H9 (cell line): ENCODE results near the gene BBS12. TPM values are rescaled to one million over a fixed set of nuclear protein-coding genes. Genes with fewer than 3 reads are reported as not detected.

ENCODE experiments used
- DNase-seq: peaks from one replicate; pipeline ENCODE4 v3.0.0-alpha.2; 2017
- H2AFZ ChIP-seq: one replicate; pipeline ENCODE4 v1.6.1; 2013; ENCODE audit warnings: mild to moderate bottlenecking, low read length, control low read depth, moderate library complexity
- H2AK5ac ChIP-seq: 2 replicates; pipeline ENCODE4 v1.6.1; 2013; ENCODE audit warnings: low read length, control low read depth, mixed read lengths; ENCODE audit not compliant: insufficient read length
- H2BK120ac ChIP-seq: one replicate; pipeline ENCODE4 v1.6.1; 2013; ENCODE audit warnings: low read depth, mild to moderate bottlenecking, low read length, control low read depth, inconsistent platforms; ENCODE audit not compliant: poor library complexity, severe bottlenecking
- H2BK12ac ChIP-seq: 2 replicates; pipeline ENCODE4 v1.6.1; 2013; ENCODE audit warnings: low read length, control low read depth, mixed read lengths, low read depth; ENCODE audit not compliant: insufficient read length
- H2BK15ac ChIP-seq: 2 replicates; pipeline ENCODE4 v1.6.1; 2013; ENCODE audit warnings: low read depth, low read length, control low read depth
- H2BK20ac ChIP-seq: one replicate; pipeline ENCODE4 v1.6.1; 2013; ENCODE audit warnings: low read depth, mild to moderate bottlenecking, low read length, control low read depth, inconsistent platforms; ENCODE audit not compliant: poor library complexity, severe bottlenecking
- H2BK5ac ChIP-seq: 2 replicates; pipeline ENCODE4 v1.6.1; 2013; ENCODE audit warnings: low read length, control low read depth, mixed read lengths; ENCODE audit not compliant: insufficient read length
- H3K14ac ChIP-seq: 2 replicates; pipeline ENCODE4 v1.6.1; 2013; ENCODE audit warnings: low read length, control low read depth; ENCODE audit not compliant: insufficient read depth
- H3K18ac ChIP-seq: 2 replicates; pipeline ENCODE4 v1.6.1; 2013; ENCODE audit warnings: low read depth, mild to moderate bottlenecking, mixed read lengths, low read length, control low read depth; ENCODE audit not compliant: insufficient read length
- H3K23ac ChIP-seq: 2 replicates; pipeline ENCODE4 v1.6.1; 2013; ENCODE audit warnings: low read length, control low read depth, mixed read lengths, low read depth; ENCODE audit not compliant: insufficient read length
- H3K23me2 ChIP-seq: 2 replicates; pipeline ENCODE4 v1.6.1; 2013; ENCODE audit warnings: low read depth, mild to moderate bottlenecking, mixed read lengths, low read length, control low read depth; ENCODE audit not compliant: insufficient read length, poor library complexity, severe bottlenecking
- H3K27ac ChIP-seq: 2 replicates; pipeline ENCODE4 v1.5.1; 2013; ENCODE audit warnings: low read length, control low read depth, mixed read lengths, low read depth; ENCODE audit not compliant: insufficient read length
- H3K27me3 ChIP-seq: 2 replicates; pipeline ENCODE4 v1.6.1; 2013; ENCODE audit warnings: low read length, control low read depth, inconsistent platforms; ENCODE audit not compliant: insufficient read depth
- H3K4ac ChIP-seq: 2 replicates; pipeline ENCODE4 v1.6.1; 2013; ENCODE audit warnings: low read depth, mild to moderate bottlenecking, control low read depth, inconsistent platforms, low read length, moderate library complexity
- H3K4me1 ChIP-seq: 2 replicates; pipeline ENCODE4 v1.6.1; 2013; ENCODE audit warnings: low read length, control low read depth, inconsistent platforms; ENCODE audit not compliant: insufficient read depth
- H3K4me2 ChIP-seq: 2 replicates; pipeline ENCODE4 v1.6.1; 2013; ENCODE audit warnings: low read length, control low read depth, mixed read lengths; ENCODE audit not compliant: insufficient read length, insufficient read depth
- H3K56ac ChIP-seq: 2 replicates; pipeline ENCODE4 v1.6.1; 2013; ENCODE audit warnings: low read depth, mild to moderate bottlenecking, mixed read lengths, low read length, control low read depth; ENCODE audit not compliant: insufficient read length
- H3K79me1 ChIP-seq: 2 replicates; pipeline ENCODE4 v1.6.1; 2013; ENCODE audit warnings: low read depth, mild to moderate bottlenecking, moderate library complexity, low read length, control low read depth, inconsistent platforms; ENCODE audit not compliant: insufficient read depth, poor library complexity, severe bottlenecking
- H3K79me2 ChIP-seq: 2 replicates; pipeline ENCODE4 v1.6.1; 2013; ENCODE audit warnings: low read length, control low read depth, inconsistent platforms; ENCODE audit not compliant: insufficient read depth
- H3K9ac ChIP-seq: 2 replicates; pipeline ENCODE4 v1.6.1; 2013; ENCODE audit warnings: low read length, control low read depth, mixed read lengths; ENCODE audit not compliant: insufficient read length; ENCODE audit errors: extremely low read depth
- H3K9me3 ChIP-seq: one replicate; pipeline ENCODE4 v1.6.1; 2013; ENCODE audit warnings: low read depth, low read length, inconsistent platforms; ENCODE audit not compliant: control insufficient read depth
- H3T11ph ChIP-seq: one replicate; pipeline ENCODE4 v1.6.1; 2013; ENCODE audit warnings: mild to moderate bottlenecking, low read length, control low read depth, inconsistent platforms
- H4K20me1 ChIP-seq: one replicate; pipeline ENCODE4 v1.6.1; 2013; ENCODE audit not compliant: control insufficient read depth, insufficient read length, insufficient read depth
- H4K5ac ChIP-seq: 2 replicates; pipeline ENCODE4 v1.6.1; 2013; ENCODE audit warnings: low read depth, mild to moderate bottlenecking, mixed read lengths, low read length, control low read depth; ENCODE audit not compliant: insufficient read length
- H4K8ac ChIP-seq: replicated peaks from 2 replicates; pipeline ENCODE4 v1.6.1; 2013; ENCODE audit warnings: low read length, control low read depth, mixed read lengths, low read depth; ENCODE audit not compliant: insufficient read length
- H4K91ac ChIP-seq: 2 replicates; pipeline ENCODE4 v1.6.1; 2013; ENCODE audit warnings: low read depth, mild to moderate bottlenecking, moderate library complexity, mixed read lengths, low read length, control low read depth; ENCODE audit not compliant: insufficient read length
- H3K27ac Mint-ChIP-seq, 3 experiments: 2 replicates in 2 of 3; 3 replicates in 1 of 3; pipeline ENCODE4 v1.8.0; 2020 to 2021; ENCODE audit warnings: mixed read lengths in 3 of 3, mild to moderate bottlenecking in 1 of 3, moderate library complexity in 1 of 3
- H3K27me3 Mint-ChIP-seq: 2 replicates; pipeline ENCODE4 v1.8.0; 2021; ENCODE audit warnings: low read depth, mild to moderate bottlenecking, moderate library complexity, mixed read lengths
- H3K36me3 Mint-ChIP-seq, 3 experiments: 2 replicates in 2 of 3; 3 replicates in 1 of 3; pipeline ENCODE4 v1.8.0; 2020 to 2021; ENCODE audit warnings: low read depth in 3 of 3, mixed read lengths in 3 of 3; ENCODE audit not compliant: insufficient read depth in 1 of 3
- H3K4me1 Mint-ChIP-seq, 2 experiments: 2 replicates each; pipeline ENCODE4 v1.8.0; 2020; ENCODE audit warnings: mixed read lengths in 2 of 2
- H3K4me3 Mint-ChIP-seq, 2 experiments: 2 replicates in 1 of 2; 3 replicates in 1 of 2; pipeline ENCODE4 v1.8.0; 2020 to 2021; ENCODE audit warnings: mild to moderate bottlenecking in 2 of 2, mixed read lengths in 2 of 2, moderate library complexity in 1 of 2
- H3K9me3 Mint-ChIP-seq, 2 experiments: 2 replicates in 1 of 2; 3 replicates in 1 of 2; pipeline ENCODE4 v1.8.0; 2020; ENCODE audit warnings: mild to moderate bottlenecking in 2 of 2, mixed read lengths in 2 of 2, moderate library complexity in 1 of 2
- CTCF ChIP-seq: fragments of 200-600 bp; sonication (generic); conservative IDR thresholded peaks from 3 replicates; pipeline ENCODE4 v1.8.0; 2021; ENCODE audit warnings: antibody characterized with exemption, mild to moderate bottlenecking
- WGBS: extraction: QIAGEN DNeasy Blood & Tissue Kit; methylation state at CpG from one replicate; pipeline ENCODE4 v1.1.7; 2013; ENCODE audit warnings: missing lambda C conversion rate, low lambda C conversion rate, mixed read lengths; ENCODE audit not compliant: insufficient read length; ENCODE audit errors: extremely low coverage; 5-methylcytosine and 5-hydroxymethylcytosine counted together
- total RNA-seq: library from RNA; stranded (reverse); gene quantifications from 2 replicates; pipeline ENCODE4 v1.2.1, GENCODE V29; 2021

BBS12 gene
- total RNA-seq, 1 experiment from 2014 or later: 1.2 TPM

GRCh38 chr4:122762520-122762919, 30.0 kb downstream of the BBS12 start:
- no peaks in the 10 kb centered on the region for H3K79me1 ChIP-seq
- H3K9me3 Mint-ChIP-seq: no peaks in the 10 kb centered on the region

More at GRCh38 chr4:122762520-122762919, 30.0 kb downstream of the BBS12 start:
- Histone ChIP-seq H2BK5ac (no peak overlapping the region), H2BK120ac (no peak overlapping the region), H3K4me1 (peaks cover 3% of the 10 kb centered on the region; the same call in 1 of the 2 replicates), H2AFZ (no peak overlapping the region), H3K4ac (no peak overlapping the region), H3T11ph (no peak overlapping the region), H4K5ac (no peak overlapping the region), H3K56ac (no peak overlapping the region), H2BK20ac (no peak overlapping the region), H3K14ac (no peak overlapping the region), H4K91ac (no peak overlapping the region), H2BK15ac (no peak overlapping the region), H4K20me1 (no peaks in the 10 kb centered on the region), H2AK5ac (no peak overlapping the region), H3K79me2 (no peaks in the 10 kb centered on the region), H3K9me3 (no peaks in the 10 kb centered on the region), H2BK12ac (no peak overlapping the region), H4K8ac (no peak overlapping the region), H3K27ac (no peak overlapping the region), H3K27me3 (no peaks in the 10 kb centered on the region), H3K9ac (no peak overlapping the region), H3K18ac (no peak overlapping the region), H3K4me2 (no peak overlapping the region), H3K23ac (no peak overlapping the region), H3K23me2 (no peaks in the 10 kb centered on the region)
- Mint-ChIP-seq H3K4me3 (no peak overlapping the region), H3K27me3 (no peaks in the 10 kb centered on the region), H3K4me1 (peaks cover 44 to 50% of the 10 kb centered on the region in 2 experiments), H3K36me3 (no peaks in the 10 kb centered on the region), H3K27ac (peak overlapping the region in 1 of 3 experiments; percentile 47; a peak in 2 of 7 replicates)
- WGBS: no CpG with 5 or more reads among the region's 2 CpGs
- no peak for TF ChIP-seq CTCF
- no peak for DNase-seq
